HepG2 (cell line): ENCODE data around the gene USP30. TPM values are rescaled to one million over a fixed set of nuclear protein-coding genes. Genes with fewer than 3 reads are reported as not detected.

Experiments
- ATAC-seq: fragments of 200-7000 bp; cut with Tn5 transposase; 3 replicates; pipeline ENCODE4 v1.9.1; 2020; ENCODE audit warnings: mild to moderate bottlenecking, moderate library complexity
- BruUV-seq: library from RNA; stranded (reverse); fragments of 400-500 nt; replicated peaks from 2 replicates; lab custom pipeline; 2021; lab: Mats Ljungman, UMichigan
- CTCF ChIA-PET: fragments of 300-600 bp; formaldehyde crosslinking; extraction: SDS; loops from one replicate; lab custom pipeline; 2021; ENCODE audit warnings: low total read pairs, inconsistent platforms, low intra/inter-chr PET ratio; lab: Yijun Ruan, JAX
- POLR2A ChIA-PET: fragments of 350-600 bp; sonication (Branson Sonifier 250); formaldehyde crosslinking; loops from one replicate; lab custom pipeline; 2020; ENCODE audit warnings: antibody characterized with exemption, inconsistent platforms; lab: Yijun Ruan, JAX
- DNase-seq: peaks from one replicate; pipeline ENCODE4 v3.0.0-alpha.2; 2015; ENCODE audit warnings: low spot score
- FAIRE-seq: peaks from 3 replicates; lab custom pipeline; 2011; peaks lifted over from hg19 to GRCh38; lab: Jason Lieb, UNC
- H2AFZ ChIP-seq: one replicate; pipeline ENCODE4 v1.6.1; 2011; ENCODE audit warnings: low read length, inconsistent platforms
- H3K27ac ChIP-seq: fragments of 300-600 bp; 3 replicates; pipeline ENCODE4 v1.8.0; 2011; ENCODE audit warnings: mixed run types, mild to moderate bottlenecking, mixed read lengths, low read length, inconsistent platforms; ENCODE audit not compliant: insufficient read depth; ENCODE audit errors: extremely low read length
- H3K27me3 ChIP-seq, 2 experiments: fragments of 200-600 bp in 1 of 2; 2 replicates in 1 of 2; 3 replicates in 1 of 2; pipeline versions ENCODE4 v1.6.0 to v1.8.0; 2011; ENCODE audit warnings: low read length in 2 of 2, mild to moderate bottlenecking in 2 of 2, moderate library complexity in 2 of 2, inconsistent platforms in 1 of 2; ENCODE audit not compliant: insufficient read depth in 2 of 2, control insufficient read depth in 1 of 2
- H3K36me3 ChIP-seq, 2 experiments: fragments of 200-600 bp in 1 of 2; replicated peaks in 1 of 2; 2 replicates in 1 of 2; 3 replicates in 1 of 2; pipeline versions ENCODE4 v1.5.1 to v1.8.0; 2011; ENCODE audit warnings: low read length in 2 of 2, inconsistent platforms in 1 of 2; ENCODE audit not compliant: insufficient read depth in 2 of 2, control insufficient read depth in 1 of 2
- H3K4me1 ChIP-seq: 2 replicates; pipeline ENCODE4 v1.5.1; 2012; ENCODE audit warnings: low read length, inconsistent platforms; ENCODE audit not compliant: insufficient read depth
- H3K4me2 ChIP-seq: 2 replicates; pipeline ENCODE4 v1.6.0; 2011; ENCODE audit warnings: low read depth, low read length, inconsistent platforms
- H3K4me3 ChIP-seq, 3 experiments: fragments of 200-600 bp in 1 of 3; sonication (generic), shearing (Covaris generic) in 1 of 3; replicated peaks in 1 of 3; 2 replicates each; pipeline ENCODE4 v1.5.1; 2011 to 2016; ENCODE audit warnings: low read length in 3 of 3, inconsistent platforms in 2 of 3, low read depth in 2 of 3, mild to moderate bottlenecking in 2 of 3, control low read depth in 1 of 3, mixed read lengths in 1 of 3; ENCODE audit not compliant: insufficient read depth in 1 of 3
- H3K79me2 ChIP-seq: one replicate; pipeline ENCODE4 v1.6.1; 2011; ENCODE audit warnings: low read length, inconsistent platforms; ENCODE audit not compliant: insufficient read depth
- H3K9ac ChIP-seq: 2 replicates; pipeline ENCODE4 v1.6.0; 2011; ENCODE audit warnings: mild to moderate bottlenecking, low read depth, low read length, inconsistent platforms; ENCODE audit not compliant: insufficient read depth
- H3K9me3 ChIP-seq: 2 replicates; pipeline ENCODE4 v1.5.1; 2012; ENCODE audit warnings: mild to moderate bottlenecking, low read length
- H4K20me1 ChIP-seq: 2 replicates; pipeline ENCODE4 v1.6.0; 2011; ENCODE audit warnings: inconsistent platforms, mild to moderate bottlenecking, low read length, moderate library complexity; ENCODE audit not compliant: insufficient read depth
- ARID2 ChIP-seq: sonication (generic); formaldehyde crosslinking; IDR thresholded peaks from 2 replicates; pipeline ENCODE4 v1.8.1; 2022; ENCODE audit warnings: mild to moderate bottlenecking, missing genetic modification reagents, borderline replicate concordance
- FOXA1 ChIP-seq, 2 experiments: fragments of 450-650 bp in 1 of 2; sonication (generic) in 1 of 2; formaldehyde crosslinking in 1 of 2; IDR thresholded peaks; 2 replicates each; pipeline versions ENCODE4 v1.4.0 to v1.6.1; 2016 to 2020; ENCODE audit warnings: missing genetic modification reagents in 1 of 2
- KDM6A ChIP-seq: IDR thresholded peaks from 2 replicates; pipeline ENCODE4 v1.6.1; 2016; ENCODE audit warnings: low read depth
- PCBP2 ChIP-seq: fragments of 200-400 bp; formaldehyde crosslinking; optimal IDR thresholded peaks from 2 replicates; pipeline ENCODE3; 2018; ENCODE audit warnings: low read length, low read depth; ENCODE audit not compliant: poor library complexity, severe bottlenecking
- SETDB1 ChIP-seq: sonication (generic); formaldehyde crosslinking; IDR thresholded peaks from 2 replicates; pipeline ENCODE4 v1.5.1; 2020; ENCODE audit warnings: missing genetic modification reagents, mild to moderate bottlenecking, borderline replicate concordance
- SIN3A ChIP-seq: IDR thresholded peaks from 2 replicates; pipeline ENCODE4 v1.6.1; 2011; ENCODE audit warnings: low read depth, mild to moderate bottlenecking, control low read depth, low read length, borderline replicate concordance
- SYNCRIP ChIP-seq: fragments of 200-400 bp; formaldehyde crosslinking; IDR thresholded peaks from 2 replicates; pipeline ENCODE4 v1.6.1; 2018; ENCODE audit warnings: mild to moderate bottlenecking, low read depth, low read length; ENCODE audit not compliant: insufficient read depth
- YEATS2 ChIP-seq: sonication (generic); formaldehyde crosslinking; IDR thresholded peaks from 2 replicates; pipeline ENCODE4 v1.4.0; 2020; ENCODE audit warnings: missing genetic modification reagents, borderline replicate concordance
- WGBS: methylation state at CpG from one replicate; pipeline ENCODE4 v1.1.6; 2017; ENCODE audit warnings: low lambda C conversion rate; 5-methylcytosine and 5-hydroxymethylcytosine counted together
- in situ Hi-C: cut with HindIII; loops from 2 replicates; pipeline ENCODE4 v1.10.0; 2017; ENCODE audit warnings: low pct_unique_long_range_greater_than_20kb; ENCODE audit not compliant: extremely low pct_ligation_motif_present
- intact Hi-C: fragments of 100-400 bp; cut with micrococcal nuclease; formaldehyde crosslinking; loops from one replicate; pipeline ENCODE4 v1.10.0; 2022; ENCODE audit not compliant: unreplicated experiment
- polyA plus RNA-seq, 8 experiments: library from polyadenylated mRNA; depleted of rRNA in 3 of 8; stranded (reverse) in 7 of 8; unstranded in 1 of 8; fragments of >200 nt; fragmentation: Illumina TruSeq in 4 of 8; extraction: Trizol in 4 of 8; gene quantifications; 2 replicates each; pipeline versions ENCODE4 v1.2.1 to v1.2.3, GENCODE V29; 2011 to 2016; ENCODE audit warnings: low read depth in 4 of 8, missing spikeins in 1 of 8, mixed read lengths in 1 of 8; ENCODE audit not compliant: insufficient read depth in 1 of 8
- total RNA-seq, 5 experiments: library from RNA; depleted of rRNA; stranded (reverse); fragments of >200 nt; fragmentation: Illumina TruSeq; extraction: Trizol; gene quantifications; 2 replicates each; pipeline ENCODE4 v1.2.3, GENCODE V29; 2016; ENCODE audit warnings: low read depth in 1 of 5
- TF ChIP-seq, protein P1 (sequence below): IDR thresholded peaks from 2 replicates; pipeline ENCODE4 v1.4.0; 2020; ENCODE audit warnings: mild to moderate bottlenecking, missing genetic modification reagents
- TF ChIP-seq, protein P2 (sequence below): IDR thresholded peaks from 2 replicates; pipeline ENCODE4 v1.6.1; 2016; ENCODE audit warnings: missing compliant biosample characterization, missing genetic modification reagents, borderline replicate concordance
- TF ChIP-seq, protein P3 (sequence below): sonication (generic); formaldehyde crosslinking; IDR thresholded peaks from 2 replicates; pipeline ENCODE4 v1.5.0; 2020; ENCODE audit warnings: missing genetic modification reagents

The USP30 gene
- total and polyA plus RNA-seq, 2 of the 13 experiments (the other 11 are each of a cell fraction or from before 2014, with no cell fraction given), result 11.2 to 20.8 TPM

DNA sequence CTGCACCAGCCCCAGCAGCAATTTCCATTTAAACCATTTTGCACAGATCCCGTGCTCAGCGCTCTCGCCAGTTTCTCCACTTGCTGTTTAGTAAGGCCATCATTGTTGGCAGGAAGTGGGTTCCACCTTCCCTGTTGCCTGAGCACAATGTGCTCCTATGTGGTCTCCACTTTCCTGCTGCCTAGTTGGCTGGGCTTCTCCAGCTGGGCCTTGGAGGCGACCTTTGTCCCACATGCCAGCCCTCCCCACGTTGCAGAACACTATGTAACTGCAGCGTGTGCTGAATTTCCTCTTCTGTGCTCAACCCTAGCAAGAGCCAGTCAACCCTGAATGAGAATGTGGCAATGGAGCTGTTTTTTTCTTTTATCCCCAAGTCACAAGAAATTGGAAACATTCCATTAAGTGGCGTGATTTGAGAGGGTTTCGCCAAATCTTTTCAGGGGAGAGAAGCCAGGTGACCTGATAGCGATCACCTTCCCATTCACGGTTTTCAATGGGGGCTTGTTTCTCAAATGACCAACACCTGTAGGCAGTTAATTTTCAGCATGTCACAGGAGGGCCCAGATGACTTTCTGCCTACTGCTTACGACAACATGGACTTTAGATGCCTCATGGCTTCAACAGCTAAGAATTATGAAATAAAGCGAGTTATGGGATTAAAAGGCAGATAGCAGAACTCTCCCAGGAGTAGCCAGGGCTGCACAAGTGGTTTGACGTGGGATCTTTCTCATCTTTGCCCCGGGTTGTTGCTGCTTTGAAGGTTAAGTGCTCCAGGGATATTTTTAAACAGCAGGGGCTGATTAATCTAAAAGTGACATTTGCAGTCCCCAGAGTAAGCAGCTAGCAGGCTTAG lies 63.6 kb downstream of the USP30 start, which contains the start of gene ACACB (continued):
- TF ChIP-seq, protein P1, sequence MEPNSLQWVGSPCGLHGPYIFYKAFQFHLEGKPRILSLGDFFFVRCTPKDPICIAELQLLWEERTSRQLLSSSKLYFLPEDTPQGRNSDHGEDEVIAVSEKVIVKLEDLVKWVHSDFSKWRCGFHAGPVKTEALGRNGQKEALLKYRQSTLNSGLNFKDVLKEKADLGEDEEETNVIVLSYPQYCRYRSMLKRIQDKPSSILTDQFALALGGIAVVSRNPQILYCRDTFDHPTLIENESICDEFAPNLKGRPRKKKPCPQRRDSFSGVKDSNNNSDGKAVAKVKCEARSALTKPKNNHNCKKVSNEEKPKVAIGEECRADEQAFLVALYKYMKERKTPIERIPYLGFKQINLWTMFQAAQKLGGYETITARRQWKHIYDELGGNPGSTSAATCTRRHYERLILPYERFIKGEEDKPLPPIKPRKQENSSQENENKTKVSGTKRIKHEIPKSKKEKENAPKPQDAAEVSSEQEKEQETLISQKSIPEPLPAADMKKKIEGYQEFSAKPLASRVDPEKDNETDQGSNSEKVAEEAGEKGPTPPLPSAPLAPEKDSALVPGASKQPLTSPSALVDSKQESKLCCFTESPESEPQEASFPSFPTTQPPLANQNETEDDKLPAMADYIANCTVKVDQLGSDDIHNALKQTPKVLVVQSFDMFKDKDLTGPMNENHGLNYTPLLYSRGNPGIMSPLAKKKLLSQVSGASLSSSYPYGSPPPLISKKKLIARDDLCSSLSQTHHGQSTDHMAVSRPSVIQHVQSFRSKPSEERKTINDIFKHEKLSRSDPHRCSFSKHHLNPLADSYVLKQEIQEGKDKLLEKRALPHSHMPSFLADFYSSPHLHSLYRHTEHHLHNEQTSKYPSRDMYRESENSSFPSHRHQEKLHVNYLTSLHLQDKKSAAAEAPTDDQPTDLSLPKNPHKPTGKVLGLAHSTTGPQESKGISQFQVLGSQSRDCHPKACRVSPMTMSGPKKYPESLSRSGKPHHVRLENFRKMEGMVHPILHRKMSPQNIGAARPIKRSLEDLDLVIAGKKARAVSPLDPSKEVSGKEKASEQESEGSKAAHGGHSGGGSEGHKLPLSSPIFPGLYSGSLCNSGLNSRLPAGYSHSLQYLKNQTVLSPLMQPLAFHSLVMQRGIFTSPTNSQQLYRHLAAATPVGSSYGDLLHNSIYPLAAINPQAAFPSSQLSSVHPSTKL, result peak; percentile 83
- TF ChIP-seq YEATS2 (CRISPR knock-in tag) (peak; percentile 67; the same call in 1 of the 2 replicates), KDM6A (CRISPR knock-in tag) (peak; percentile 67)
- TF ChIP-seq, protein P2, sequence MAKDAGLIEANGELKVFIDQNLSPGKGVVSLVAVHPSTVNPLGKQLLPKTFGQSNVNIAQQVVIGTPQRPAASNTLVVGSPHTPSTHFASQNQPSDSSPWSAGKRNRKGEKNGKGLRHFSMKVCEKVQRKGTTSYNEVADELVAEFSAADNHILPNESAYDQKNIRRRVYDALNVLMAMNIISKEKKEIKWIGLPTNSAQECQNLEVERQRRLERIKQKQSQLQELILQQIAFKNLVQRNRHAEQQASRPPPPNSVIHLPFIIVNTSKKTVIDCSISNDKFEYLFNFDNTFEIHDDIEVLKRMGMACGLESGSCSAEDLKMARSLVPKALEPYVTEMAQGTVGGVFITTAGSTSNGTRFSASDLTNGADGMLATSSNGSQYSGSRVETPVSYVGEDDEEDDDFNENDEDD (CRISPR knock-in tag), result peak; percentile 67; the same call in 1 of the 2 replicates

DNA sequence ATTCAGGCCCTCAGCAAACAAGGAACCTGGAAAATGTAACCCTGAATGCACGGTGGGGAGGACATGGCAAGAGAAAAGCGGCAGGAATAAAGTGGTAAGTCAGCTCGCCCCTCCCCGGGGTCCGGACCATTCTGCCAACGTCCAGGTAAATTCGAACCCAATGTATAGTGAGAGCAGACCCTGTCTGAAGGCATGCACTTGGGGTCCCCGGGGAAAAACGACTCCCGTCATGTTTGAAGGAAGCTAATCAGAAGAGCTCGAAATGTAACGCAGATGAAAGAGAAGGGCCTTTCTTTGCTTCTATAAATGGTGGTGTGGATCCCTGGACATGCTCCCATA lies 64.2 kb downstream of the USP30 start:
- no peak for FAIRE-seq
- no TSS peak for BruUV-seq
- TF ChIP-seq PCBP2 (no peak), SETDB1 (CRISPR knock-in tag) (no peak), FOXA1 (IDR thresholded peaks at IDR 0.05) (no peak), FOXA1 (CRISPR knock-in tag; IDR thresholded peaks at IDR 0.05) (0 out of 2 replicates have a peak, but pooled peaks have one; percentile 1), SYNCRIP (no peak), ARID2 (CRISPR knock-in tag) (no peak), SIN3A (0 out of 2 replicates have a peak, but pooled peaks have one; percentile 7)
- TF ChIP-seq, protein P2 (CRISPR knock-in tag), result no peak
- TF ChIP-seq, protein P3, sequence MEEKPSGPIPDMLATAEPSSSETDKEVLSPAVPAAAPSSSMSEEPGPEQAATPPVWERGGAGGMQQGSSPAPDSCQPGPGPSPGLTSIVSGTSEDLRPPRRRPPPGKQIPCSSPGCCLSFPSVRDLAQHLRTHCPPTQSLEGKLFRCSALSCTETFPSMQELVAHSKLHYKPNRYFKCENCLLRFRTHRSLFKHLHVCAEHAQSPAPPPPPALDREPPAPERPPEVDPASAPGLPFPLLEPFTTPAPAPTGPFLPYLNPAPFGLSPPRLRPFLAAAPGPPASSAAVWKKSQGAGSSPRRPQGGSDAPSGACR (CRISPR knock-in tag), result no peak

More for the DNA sequence above, 64.2 kb downstream of the USP30 start:
- Histone ChIP-seq H4K20me1 (no peaks in the 10 kb centered on the region), H3K4me1 (peaks cover 76% of the 10 kb centered on the region), H2AFZ (peak overlapping the region; percentile 64), H3K27me3 (no peaks in the 10 kb centered on the region), H3K4me3 (peak overlapping the region; percentile 52 to 86 (median 65)), H3K9me3 (no peaks in the 10 kb centered on the region), H3K36me3 (no peaks in the 10 kb centered on the region; a peak in 1 of 5 replicates), H3K27ac (peak overlapping the region; percentile 97), H3K9ac (peak overlapping the region; percentile 80), H3K4me2 (peak overlapping the region; percentile 93), H3K79me2 (peaks cover 13% of the 10 kb centered on the region)
- ChIA-PET CTCF (no interaction called here), POLR2A (interaction anchor here (0.9 to 3.2 kb wide), 14 partner anchors 17 to 554 kb away, joined by 3 to 22 read pairs (median 4); partner anchors contain the start of genes ISCU and SSH1)
- intact Hi-C loops (loop anchor here (5.0 kb wide), 2 partner anchors 36 to 131 kb away; no protein-coding TSS in a partner anchor), in situ Hi-C loops (no loop called here)
- ATAC-seq (peak; percentile 25), DNase-seq (no peak)
- 3% methylated on average over 12 of the region's 12 CpGs for WGBS
